Measurements from ENCODE around the gene SYT12. TPM values are rescaled to one million over a fixed set of nuclear protein-coding genes. Genes with fewer than 3 reads are reported as not detected.

The SYT12 gene
- total RNA-seq, 1 donor from 2014 or later: 0.37 TPM

DNA sequence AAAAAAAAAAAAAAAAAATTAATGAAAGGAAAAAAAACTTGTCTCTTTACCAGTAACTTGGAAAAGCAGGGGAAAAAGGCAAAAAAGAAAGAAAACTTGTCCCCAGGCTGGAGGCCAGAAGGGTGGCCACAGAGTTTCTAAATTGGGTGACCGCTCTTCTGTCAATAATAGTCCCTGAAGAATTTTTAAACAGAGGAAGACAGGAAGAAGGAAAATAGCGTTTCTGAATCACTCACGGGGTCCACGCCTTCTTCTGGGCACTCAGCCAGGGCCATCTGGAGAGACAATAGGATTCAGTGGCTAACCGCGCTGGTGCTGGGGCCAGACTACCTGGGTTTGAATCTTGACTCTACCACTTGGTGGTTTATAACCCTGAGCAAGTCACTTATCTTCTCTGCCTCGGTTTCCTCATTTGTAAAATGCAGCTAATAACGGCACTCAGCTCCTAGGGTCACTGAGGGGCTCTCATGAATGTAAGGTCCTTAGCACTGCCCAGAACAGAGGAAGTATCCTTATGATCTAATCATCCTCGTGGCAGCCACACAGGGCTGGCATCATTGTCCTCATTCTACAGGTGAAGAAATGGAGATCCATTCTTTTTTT is 40.9 kb upstream of the SYT12 start:
- Mint-ChIP-seq H3K4me1 (ENCODE audit: low read depth, unreplicated experiment) (no peaks in the 10 kb centered on the region), H3K9me3 (ENCODE audit: unreplicated experiment) (peaks cover 6% of the 10 kb centered on the region), H3K4me3 (ENCODE audit: unreplicated experiment) (no peak overlapping the region), H3K27ac (ENCODE audit: unreplicated experiment) (no peak overlapping the region), H3K36me3 (ENCODE audit: unreplicated experiment) (peaks cover 5% of the 10 kb centered on the region), H3K27me3 (ENCODE audit: unreplicated experiment) (peaks cover 9% of the 10 kb centered on the region)
- TF ChIP-seq, protein P1, sequence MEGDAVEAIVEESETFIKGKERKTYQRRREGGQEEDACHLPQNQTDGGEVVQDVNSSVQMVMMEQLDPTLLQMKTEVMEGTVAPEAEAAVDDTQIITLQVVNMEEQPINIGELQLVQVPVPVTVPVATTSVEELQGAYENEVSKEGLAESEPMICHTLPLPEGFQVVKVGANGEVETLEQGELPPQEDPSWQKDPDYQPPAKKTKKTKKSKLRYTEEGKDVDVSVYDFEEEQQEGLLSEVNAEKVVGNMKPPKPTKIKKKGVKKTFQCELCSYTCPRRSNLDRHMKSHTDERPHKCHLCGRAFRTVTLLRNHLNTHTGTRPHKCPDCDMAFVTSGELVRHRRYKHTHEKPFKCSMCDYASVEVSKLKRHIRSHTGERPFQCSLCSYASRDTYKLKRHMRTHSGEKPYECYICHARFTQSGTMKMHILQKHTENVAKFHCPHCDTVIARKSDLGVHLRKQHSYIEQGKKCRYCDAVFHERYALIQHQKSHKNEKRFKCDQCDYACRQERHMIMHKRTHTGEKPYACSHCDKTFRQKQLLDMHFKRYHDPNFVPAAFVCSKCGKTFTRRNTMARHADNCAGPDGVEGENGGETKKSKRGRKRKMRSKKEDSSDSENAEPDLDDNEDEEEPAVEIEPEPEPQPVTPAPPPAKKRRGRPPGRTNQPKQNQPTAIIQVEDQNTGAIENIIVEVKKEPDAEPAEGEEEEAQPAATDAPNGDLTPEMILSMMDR (IDR thresholded peaks at IDR 0.05; ENCODE audit: partially characterized antibody, unreplicated experiment): no peak
- no peak for DNase-seq

DNA sequence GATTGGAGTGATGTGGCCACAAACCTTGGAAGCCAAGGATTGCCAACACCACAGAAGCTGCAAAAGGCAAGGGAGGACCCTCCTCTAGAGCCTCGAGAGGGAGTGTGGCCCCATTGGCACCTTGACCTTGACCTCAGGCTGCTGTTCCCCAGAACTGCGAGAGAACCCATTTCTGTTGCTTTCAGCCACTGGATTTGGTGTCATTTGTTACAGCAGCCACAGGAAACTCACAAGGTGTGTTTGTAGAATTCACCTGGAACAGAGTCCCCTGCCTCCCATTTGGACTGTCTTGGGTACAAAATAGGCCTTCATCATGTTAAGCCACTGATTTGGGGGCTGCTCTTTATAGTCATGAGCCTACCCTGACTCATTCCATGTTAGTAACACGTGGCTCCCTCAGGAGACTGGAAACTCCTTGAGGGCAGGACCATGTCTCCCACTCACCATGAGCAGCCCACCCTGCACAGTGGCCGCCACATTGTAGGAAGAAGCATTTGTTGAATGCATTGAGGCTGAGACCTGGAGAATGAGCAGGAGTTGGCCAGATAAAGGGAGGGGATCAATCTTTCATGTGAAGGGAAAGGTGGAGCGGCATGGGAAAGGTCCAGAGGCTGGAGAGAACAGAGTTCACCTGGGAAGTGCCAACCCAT is 39.5 kb upstream of the SYT12 start:
- Mint-ChIP-seq H3K9me3 (ENCODE audit: unreplicated experiment) (peaks cover 7% of the 10 kb centered on the region), H3K36me3 (ENCODE audit: unreplicated experiment) (no peaks in the 10 kb centered on the region), H3K27me3 (ENCODE audit: unreplicated experiment) (peaks cover 15% of the 10 kb centered on the region), H3K4me1 (ENCODE audit: low read depth, unreplicated experiment) (peaks cover 10% of the 10 kb centered on the region), H3K27ac (ENCODE audit: unreplicated experiment) (no peak overlapping the region), H3K4me3 (ENCODE audit: unreplicated experiment) (no peak overlapping the region)
- DNase-seq: no peak
- TF ChIP-seq, protein P1 (IDR thresholded peaks at IDR 0.05; ENCODE audit: partially characterized antibody, unreplicated experiment): no peak

DNA sequence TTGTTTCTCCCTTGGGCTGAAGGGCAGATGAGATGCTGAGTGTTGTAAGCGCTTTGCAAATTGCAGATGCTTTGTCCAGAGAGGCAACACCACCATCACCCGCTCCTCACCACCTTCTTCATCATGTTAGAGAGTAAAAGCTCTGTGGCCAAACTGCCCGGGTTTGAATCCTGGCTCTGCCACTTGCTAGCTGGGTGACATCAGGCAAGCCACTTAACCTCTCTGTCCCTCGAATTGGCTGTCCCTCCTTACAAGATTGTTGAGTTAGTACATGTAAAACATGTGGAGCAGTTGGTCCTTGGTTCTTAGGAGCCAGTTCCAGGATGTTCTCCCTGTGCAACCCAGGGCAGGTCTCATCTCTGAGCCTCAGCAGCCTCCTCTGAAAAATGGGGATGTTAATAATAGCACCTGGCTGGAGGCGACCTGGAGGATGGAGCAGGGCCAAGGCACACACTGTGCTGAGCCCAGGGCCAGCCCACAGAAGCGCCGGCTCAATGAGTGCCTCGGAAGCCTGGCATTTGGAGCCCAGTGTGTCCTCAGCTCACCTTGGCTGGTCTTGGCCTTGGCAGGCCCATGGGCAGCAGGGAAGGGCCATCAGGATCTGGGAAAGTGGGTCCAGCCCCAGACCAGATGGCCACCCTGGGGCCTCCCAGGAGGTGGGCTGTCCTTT is 37.3 kb upstream of the SYT12 start:
- Mint-ChIP-seq H3K4me1 (ENCODE audit: low read depth, unreplicated experiment) (peaks cover 10% of the 10 kb centered on the region), H3K27ac (ENCODE audit: unreplicated experiment) (no peak overlapping the region), H3K4me3 (ENCODE audit: unreplicated experiment) (no peak overlapping the region), H3K9me3 (ENCODE audit: unreplicated experiment) (peaks cover 7% of the 10 kb centered on the region), H3K27me3 (ENCODE audit: unreplicated experiment) (peaks cover 20% of the 10 kb centered on the region), H3K36me3 (ENCODE audit: unreplicated experiment) (no peaks in the 10 kb centered on the region)
- DNase-seq: no peak
- TF ChIP-seq, protein P1 (IDR thresholded peaks at IDR 0.05; ENCODE audit: partially characterized antibody, unreplicated experiment): no peak

DNA sequence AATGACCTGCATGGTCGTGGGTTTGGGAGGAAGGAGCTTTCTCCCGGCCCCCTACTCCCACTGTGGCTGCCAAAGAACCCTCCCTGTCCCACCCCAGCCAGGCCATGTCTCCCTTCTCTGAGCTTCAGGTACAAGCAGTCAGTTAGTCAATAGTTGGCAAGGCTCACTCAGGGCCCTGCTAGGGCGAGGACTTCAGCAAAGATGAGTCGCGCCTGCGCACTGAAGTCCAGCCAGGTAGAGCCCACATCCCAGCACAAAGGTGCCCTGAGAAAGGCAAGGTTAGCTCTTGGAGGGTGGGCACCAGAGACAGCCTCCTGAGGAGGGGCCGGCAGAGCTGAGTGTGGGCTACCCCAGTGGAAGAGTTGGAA is 36.8 kb upstream of the SYT12 start:
- H3K27ac Mint-ChIP-seq (ENCODE audit: unreplicated experiment): no peak overlapping the region
- no peaks in the 10 kb centered on the region for H3K36me3 Mint-ChIP-seq (ENCODE audit: unreplicated experiment)
- peaks cover 7% of the 10 kb centered on the region for H3K9me3 Mint-ChIP-seq (ENCODE audit: unreplicated experiment)
- DNase-seq: no peak
- H3K4me1 Mint-ChIP-seq (ENCODE audit: low read depth, unreplicated experiment): peaks cover 10% of the 10 kb centered on the region
- TF ChIP-seq, protein P1 (IDR thresholded peaks at IDR 0.05; ENCODE audit: partially characterized antibody, unreplicated experiment): no peak
- no peak overlapping the region for H3K4me3 Mint-ChIP-seq (ENCODE audit: unreplicated experiment)
- H3K27me3 Mint-ChIP-seq (ENCODE audit: unreplicated experiment): peaks cover 20% of the 10 kb centered on the region

DNA sequence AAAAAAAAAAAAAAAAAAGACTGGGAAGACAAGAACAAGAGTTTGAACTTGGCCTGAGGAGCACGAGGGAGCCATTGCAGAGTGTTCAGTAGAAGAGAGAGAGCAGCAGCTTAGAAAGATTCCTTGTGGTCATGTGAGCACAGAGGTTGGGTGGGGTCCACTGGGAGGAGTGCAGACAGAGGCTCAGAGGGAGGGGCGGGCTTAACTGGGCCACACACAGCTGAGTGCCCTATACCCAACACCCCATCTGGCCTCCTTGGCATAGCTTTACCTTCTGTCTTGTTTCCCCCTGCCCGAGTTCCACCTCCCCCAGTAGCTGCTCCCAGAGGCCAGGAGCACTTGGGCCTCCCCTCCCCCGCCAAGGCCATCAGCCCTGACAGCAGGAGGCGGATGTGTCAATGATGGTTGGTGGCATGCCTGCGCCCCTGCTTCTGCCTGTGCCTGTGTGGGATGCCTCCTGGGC is 35.7 kb upstream of the SYT12 start:
- H3K9me3 Mint-ChIP-seq (ENCODE audit: unreplicated experiment): peaks cover 7% of the 10 kb centered on the region
- no peaks in the 10 kb centered on the region for H3K36me3 Mint-ChIP-seq (ENCODE audit: unreplicated experiment)
- DNase-seq: peak; percentile 75
- peaks cover 22% of the 10 kb centered on the region for H3K27me3 Mint-ChIP-seq (ENCODE audit: unreplicated experiment)
- peaks cover 10% of the 10 kb centered on the region for H3K4me1 Mint-ChIP-seq (ENCODE audit: low read depth, unreplicated experiment)
- peak overlapping the region; percentile 67 for H3K27ac Mint-ChIP-seq (ENCODE audit: unreplicated experiment)
- peak overlapping the region; percentile 49 for H3K4me3 Mint-ChIP-seq (ENCODE audit: unreplicated experiment)
- TF ChIP-seq, protein P1 (IDR thresholded peaks at IDR 0.05; ENCODE audit: partially characterized antibody, unreplicated experiment): no peak

Measured in glutamatergic neuron (in vitro differentiated cells).